Stimulated activated CD8-positive, alpha-beta memory T cell treated with anti-CD3 and anti-CD28 coated beads, Interleukin-7, amount 100 ng/mL, for 48 hours (primary cell): ENCODE measurements around the gene C2CD2.

Source experiments
- DNase-seq, 2 donors: peaks; one replicate each; pipeline ENCODE4 v3.0.0-alpha.2; 2020; ENCODE audit warnings: low read depth in 1 of 2; ENCODE audit errors: extremely low read depth in 1 of 2

The C2CD2 gene

DNA sequence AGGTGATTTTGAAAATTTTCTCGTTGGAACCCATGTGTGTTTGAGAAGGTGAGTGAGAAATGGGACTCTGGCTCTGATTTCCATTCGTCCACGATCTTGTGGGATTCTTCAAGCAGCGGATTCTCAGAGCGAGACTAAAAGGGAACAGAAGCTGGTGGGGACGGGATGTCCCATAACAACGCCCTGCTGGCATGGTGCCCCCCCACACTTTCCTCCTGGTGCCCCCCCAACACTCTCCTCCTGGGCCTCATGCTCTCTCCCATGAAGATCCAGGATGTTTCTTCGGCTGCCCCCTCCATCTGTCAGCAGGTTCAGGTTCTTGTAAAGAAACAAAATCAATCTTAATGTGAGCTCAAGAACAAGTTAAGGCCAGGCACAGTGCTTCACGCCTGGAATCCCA lies 103.7 kb downstream of the C2CD2 start:
- DNase-seq = no peak

DNA sequence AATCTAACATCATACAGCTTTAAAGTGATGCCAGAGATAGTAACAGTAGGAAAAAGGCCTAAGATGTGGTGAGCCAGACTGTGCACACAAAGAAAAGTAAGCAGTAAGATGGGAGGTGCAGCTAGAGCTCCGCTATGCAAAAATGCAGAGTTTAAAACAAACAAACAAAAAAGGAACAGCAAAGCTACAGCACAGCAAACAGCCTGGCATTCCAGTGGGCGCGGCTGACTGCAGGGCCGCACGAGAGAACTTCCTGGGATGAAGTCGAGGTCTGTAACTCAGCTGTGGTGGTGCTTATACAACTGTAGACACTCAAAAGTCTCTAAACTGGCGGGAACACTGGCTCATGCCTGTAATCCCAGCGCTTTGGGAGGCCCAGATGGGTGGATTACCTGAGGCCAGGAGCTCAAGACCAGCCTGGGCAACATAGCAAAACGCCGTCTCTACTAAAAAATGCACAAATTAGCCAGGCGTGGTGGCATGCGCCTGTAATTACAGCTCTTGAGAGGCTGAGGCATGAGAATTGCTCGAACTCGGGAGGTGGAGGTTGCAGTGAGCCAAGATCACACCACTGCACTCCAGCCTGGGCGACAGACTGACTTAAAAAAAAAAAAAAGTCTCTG lies 104.7 kb downstream of the C2CD2 start:
- no peak for DNase-seq

DNA sequence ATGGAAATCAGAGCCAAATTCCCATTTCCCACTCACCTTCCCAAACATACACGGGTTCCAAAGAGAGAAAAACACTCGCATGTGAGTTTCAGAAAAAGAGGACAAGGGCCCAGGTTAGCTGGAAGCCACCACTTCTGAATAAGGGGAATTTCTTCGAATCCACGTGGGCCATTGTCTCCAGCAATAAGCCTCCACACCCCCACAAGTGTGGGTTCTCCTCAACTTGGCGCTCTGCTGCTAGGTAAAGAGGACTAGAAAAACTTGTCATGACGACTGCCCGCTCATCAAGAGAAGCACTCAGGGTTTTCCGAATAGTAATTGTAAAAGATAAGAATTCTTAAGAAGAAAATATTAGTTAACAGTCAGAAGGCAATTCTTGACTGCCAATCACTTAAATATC lies 105.3 kb downstream of the C2CD2 start:
- no peak for DNase-seq

DNA sequence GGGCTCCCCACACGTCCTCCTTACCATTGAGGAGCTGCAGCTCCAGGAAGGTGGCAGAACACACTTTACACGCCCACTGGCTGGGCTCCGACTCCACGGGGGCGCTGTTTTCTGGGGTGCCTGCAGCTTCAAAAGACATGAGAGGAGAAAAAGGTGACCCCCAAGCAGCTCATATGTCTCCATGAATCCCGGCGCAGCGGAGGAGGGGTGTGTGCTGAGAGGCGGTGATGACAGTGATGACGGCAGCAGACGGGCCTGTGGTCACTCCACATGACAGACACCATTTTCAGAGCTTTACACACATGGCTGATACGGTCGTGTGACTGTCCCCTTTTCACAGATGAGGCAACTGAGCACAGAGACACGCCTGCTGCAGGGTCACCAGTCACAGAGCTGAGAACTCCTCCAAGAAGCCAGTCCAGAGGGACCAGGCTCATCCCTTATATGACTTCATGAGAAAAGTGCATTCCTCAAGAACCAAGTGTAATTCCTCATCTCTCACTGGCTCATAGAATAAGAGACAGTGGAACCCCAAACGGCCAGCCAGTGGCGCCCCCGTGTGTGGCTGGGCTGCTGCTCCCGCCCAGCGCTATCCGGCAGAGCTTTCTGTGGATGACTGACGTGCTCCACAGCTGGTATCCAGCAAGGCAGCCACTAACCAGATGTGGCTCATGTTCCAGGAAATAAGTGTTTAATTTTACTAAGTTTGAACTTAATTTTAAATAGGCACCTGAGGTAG lies 106.6 kb downstream of the C2CD2 start:
- DNase-seq = no peak

DNA sequence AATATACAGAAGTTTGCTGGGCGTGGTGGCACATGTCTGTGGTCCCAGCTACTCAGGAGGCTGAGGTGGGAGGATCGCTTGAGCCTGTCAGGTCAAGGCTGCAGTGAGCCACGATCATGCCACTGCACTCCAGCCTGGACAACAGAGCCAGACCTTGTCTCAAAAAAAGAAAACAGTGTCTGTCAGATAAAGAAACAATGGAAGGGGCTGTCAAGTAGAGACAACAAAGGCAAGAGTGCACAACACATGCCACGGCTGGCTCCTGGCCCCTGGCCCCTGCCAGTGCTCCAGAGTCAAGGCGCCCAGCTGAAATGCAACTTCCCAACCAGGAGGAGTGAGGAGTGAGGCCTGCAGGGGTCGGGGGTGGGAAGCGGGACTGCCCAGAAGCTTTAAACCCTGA lies 107.3 kb downstream of the C2CD2 start:
- no peak for DNase-seq

DNA sequence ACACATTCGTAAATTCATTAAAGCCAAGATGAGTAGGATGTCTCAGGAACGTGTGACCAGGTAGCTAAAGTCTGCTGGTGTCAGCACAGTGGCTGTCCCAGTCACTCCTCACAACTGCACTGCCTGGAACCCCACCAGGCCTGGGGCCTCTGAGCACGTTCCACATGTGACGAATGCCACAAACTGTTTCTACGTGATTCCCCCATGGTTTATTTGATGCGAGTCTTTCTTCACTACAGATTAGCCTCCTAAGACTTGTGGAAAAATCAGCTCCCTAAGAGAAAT lies 107.8 kb downstream of the C2CD2 start:
- no peak for DNase-seq

DNA sequence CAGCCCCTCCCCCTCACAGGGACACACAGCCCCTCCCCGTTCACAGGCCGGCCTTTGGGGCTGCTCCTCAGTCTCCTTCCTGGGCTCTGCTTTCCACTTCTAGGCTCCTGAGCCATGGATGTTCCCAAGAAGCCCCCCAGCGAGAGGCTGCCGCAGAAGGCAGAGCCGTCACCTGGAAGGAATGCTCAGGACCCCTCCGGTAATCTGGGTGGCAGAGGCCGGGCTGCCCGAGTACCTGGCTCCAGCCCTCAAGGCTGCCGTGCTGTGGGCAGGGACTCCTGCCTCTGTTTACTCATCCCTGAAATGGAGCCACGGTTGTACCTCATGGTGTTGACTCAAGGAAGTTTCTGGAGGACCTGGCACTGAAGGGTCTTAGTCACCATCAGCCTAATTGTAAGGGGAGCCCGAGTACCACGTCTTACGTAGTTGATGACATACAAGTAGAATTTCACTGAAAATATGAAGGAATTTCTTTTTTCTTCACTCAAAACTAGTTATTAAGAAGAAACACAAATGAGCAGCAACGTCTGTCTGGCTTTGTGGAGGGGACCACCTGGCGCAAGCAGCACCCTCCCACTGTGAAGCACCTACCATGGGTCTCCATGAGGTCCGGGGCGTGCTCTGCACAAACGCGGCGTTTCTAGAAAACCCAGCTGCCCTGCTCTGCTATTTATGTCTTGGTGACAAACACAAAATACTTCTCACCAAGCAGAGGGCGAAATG lies 108.3 kb downstream of the C2CD2 start:
- DNase-seq = no peak

DNA sequence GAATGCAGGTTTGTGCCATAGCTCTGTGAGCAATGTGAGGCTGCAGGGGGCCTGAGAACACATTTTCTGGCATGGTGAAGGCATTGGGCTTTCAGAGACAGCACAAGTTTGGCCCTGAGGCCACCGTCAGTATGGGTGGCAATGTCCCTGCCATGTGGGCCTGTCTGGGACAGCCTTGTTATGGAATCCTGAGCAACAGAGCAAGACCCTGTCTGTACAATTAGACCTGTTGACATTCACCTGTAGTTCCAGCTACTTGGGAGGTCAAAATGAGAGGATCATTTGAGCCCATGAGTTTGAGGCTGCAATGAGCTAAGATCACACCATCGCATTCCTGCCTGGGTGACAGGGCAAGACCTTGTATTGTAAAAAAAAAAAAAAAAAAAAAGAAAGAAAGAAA lies 110.2 kb downstream of the C2CD2 start:
- DNase-seq = no peak

DNA sequence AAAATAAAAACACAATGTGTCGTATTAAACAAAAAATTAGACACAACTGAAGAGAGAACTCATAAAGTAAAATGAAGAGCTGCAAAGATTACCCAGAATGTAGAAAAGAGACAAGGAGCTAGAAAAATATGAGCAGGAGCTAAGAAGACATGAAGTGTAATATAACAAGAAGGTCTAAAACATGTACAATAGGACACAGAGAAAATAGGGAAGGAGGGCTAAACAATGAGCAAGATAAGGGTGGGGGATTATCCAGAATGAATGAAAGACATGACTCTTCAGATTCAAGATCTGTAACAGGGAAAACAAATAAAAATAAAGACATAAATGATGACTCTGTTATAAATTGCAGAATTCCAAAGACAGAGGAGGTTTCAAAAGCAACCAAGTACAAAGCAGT lies 112.9 kb downstream of the C2CD2 start:
- DNase-seq = no peak

DNA sequence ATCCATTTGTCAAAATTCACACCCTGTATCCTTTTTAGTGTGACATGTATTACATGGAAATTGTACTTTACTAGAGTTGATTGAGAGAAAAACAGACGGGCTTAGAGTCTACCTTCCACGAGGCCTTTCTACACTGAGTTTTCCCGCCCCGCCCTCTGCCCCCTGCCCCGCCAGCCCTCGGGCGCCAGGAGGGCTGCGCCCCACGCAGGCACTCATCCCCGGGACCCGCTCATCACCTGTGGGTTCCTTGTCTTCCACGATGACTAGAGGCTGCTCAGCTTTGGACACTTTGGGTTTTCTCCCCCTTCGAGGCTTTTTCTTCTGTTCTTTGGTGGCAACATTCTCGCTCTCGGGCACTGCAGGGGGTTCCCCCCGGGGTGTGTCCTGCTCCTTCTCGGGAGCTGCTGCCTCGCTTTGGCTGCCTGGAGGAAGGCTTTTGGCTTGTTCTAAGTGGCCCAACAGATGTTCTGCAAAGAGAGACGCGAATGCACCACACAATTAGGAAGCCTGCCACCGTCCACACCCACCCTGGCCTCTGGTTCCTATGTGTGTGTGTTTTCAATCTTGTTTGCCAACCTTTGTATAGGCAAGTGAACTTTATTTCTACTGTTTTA lies 114.3 kb downstream of the C2CD2 start:
- no peak for DNase-seq

DNA sequence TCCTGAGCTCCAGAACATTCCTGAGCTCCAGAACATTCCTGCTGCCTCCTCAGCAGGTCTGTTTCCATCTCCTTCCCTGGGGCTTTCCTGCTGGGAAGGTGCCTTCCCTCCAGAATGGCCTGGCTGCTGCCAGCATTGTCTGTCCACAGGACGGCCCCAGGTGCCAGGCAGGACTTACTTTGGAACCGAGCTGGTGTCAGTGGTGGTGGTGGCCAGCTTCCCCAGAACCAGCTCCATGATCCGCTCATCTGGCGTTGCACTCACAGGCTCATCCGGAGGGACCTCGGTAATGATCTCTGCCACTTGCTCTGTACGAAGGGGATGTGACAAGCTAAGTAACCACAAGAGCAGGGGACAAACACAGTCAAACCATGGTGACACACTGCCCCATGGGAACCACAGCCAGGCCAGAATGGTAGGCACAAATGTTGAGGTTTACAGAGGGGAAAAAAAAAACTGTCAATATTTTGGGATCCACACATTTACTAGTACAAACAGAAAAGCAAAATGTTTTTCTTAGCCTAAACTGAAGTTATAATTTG lies 116.0 kb downstream of the C2CD2 start:
- no peak for DNase-seq

DNA sequence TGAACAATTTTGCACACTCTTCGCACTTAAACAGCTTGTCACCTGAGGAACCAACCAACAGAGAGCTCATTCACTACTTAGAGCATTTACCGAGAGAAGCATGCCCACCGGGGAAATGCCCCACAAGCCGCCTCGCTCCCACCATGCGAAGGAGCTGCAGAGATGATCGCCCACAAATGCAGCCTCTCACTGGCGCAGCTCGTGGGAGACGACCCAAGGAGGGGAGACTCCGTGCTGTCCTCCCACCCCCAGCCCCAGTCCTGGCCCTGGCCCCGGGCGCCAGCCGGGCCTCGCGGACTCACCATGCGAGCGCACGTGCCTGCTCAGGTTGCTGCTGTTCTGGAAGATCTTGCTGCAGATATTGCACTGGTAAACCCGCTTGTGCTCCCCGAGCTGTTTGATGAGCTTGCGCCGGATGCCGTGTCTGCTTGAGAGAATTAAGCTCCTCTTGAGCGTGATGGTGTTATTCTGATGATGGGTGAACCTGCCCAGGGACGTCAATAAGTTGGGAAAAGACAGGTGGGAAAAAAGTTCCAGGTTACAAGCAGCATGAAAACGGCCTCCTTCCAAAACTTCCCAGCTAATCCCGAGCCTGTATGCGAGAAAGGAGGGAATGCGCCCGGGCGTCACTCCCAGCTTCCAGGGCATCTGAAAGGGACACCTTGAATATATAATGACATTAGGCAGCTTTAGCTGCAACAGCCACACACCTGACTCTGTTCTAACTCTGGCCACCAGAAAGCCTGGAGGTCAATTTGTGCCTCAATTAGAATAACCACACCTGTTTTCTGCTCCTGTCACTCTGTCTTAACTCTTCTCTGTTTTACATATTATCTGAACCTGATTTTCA lies 117.4 kb downstream of the C2CD2 start:
- DNase-seq = no peak

DNA sequence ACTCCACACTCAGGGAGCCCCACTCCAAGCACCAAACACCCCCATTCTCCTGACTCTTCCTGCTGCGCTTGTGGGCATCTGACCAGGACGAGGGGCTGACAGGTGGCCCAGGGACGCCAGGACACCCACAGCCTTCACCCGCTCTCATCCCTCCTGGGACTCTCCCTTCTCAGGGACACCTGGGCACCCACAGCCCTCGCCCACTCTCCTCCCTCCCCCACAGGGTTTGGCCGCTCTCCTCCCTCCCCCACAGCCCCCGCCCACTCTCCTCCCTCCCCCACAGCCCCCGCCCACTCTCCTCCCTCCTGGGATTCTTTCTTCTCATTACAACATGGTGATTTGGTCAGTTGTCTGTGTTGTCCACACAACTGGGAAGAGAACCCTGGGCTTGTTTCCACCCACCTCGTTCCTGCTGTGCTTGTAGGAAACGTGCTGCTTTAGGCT lies 118.1 kb downstream of the C2CD2 start:
- DNase-seq = no peak
